ENCODE data around the gene KCNG4. TPM values are rescaled to one million over a fixed set of nuclear protein-coding genes. Genes with fewer than 3 reads are reported as not detected.

KCNG4 gene
- total and polyA plus RNA-seq, 2 of the 8 experiments (the other 6 are each of a cell fraction or from before 2014, with no cell fraction given), result not detected

- TF ChIP-seq EGR1 (IDR thresholded peaks at IDR 0.05; ENCODE audit: borderline replicate concordance, low read depth, low read length), result no peak
- TF ChIP-seq BRCA1 (IDR thresholded peaks at IDR 0.05; ENCODE audit: low read depth, low read length), result no peak
- no peak for TF ChIP-seq BCL11A (IDR thresholded peaks at IDR 0.05; ENCODE audit: low read depth in 2 of 2, low read length in 2 of 2)
- no peak for TF ChIP-seq CBX8 (IDR thresholded peaks at IDR 0.05; ENCODE audit: borderline replicate concordance, low read depth, low read length)
Measured at GRCh38 chr16:84178146-84178765, 61.6 kb downstream of the KCNG4 start (continued).

All from H1 (cell line).